ENCODE results near the gene EXOSC7. TPM values are rescaled to one million over a fixed set of nuclear protein-coding genes. Genes with fewer than 3 reads are reported as not detected.

EXOSC7 gene
- total RNA-seq, 4 donors from 2014 or later, result 33.1 to 57.5 (median 56.3) TPM

GRCh38 chr3:45054196-45054857 is 78.3 kb downstream of the EXOSC7 start:
- no peaks in the 10 kb centered on the region for H3K36me3 ChIP-seq
- H3K4me3 ChIP-seq (replicated peaks in 1 of 3), result no peak overlapping the region
- WGBS, 2 donors, result 86 to 97% methylated on average over 3 of the region's 3 CpGs
- no peak overlapping the region for H3K27ac ChIP-seq
- H3K4me1 ChIP-seq, result peaks cover 0 to 13% of the 10 kb centered on the region in 2 donors
- H3K9me3 ChIP-seq, result no peaks in the 10 kb centered on the region
- H3K27me3 ChIP-seq, result no peaks in the 10 kb centered on the region
- no peak for TF ChIP-seq CTCF (IDR thresholded peaks at IDR 0.05)
- no peak for TF ChIP-seq POLR2A (IDR thresholded peaks at IDR 0.05)
- intact Hi-C loops (cut with DNase I), result no loop called here
- DNase-seq, result no peak

GRCh38 chr3:45055032-45055410 is 79.0 kb downstream of the EXOSC7 start:
- Histone ChIP-seq H3K4me3 (replicated peaks in 1 of 3) (no peak overlapping the region), H3K9me3 (no peaks in the 10 kb centered on the region), H3K27ac (no peak overlapping the region), H3K36me3 (no peaks in the 10 kb centered on the region), H3K4me1 (peaks cover 0 to 13% of the 10 kb centered on the region in 2 donors), H3K27me3 (no peaks in the 10 kb centered on the region)
- TF ChIP-seq POLR2A (IDR thresholded peaks at IDR 0.05) (no peak), CTCF (IDR thresholded peaks at IDR 0.05) (no peak)
- WGBS, 2 donors, result 57 to 71% methylated on average over 2 of the region's 2 CpGs
- no peak for DNase-seq
- intact Hi-C loops (cut with DNase I), result no loop called here

- DNase-seq, result no peak
Measured at GRCh38 chr3:45055411-45056143, 79.5 kb downstream of the EXOSC7 start.

GRCh38 chr3:45056608-45057301 is 80.7 kb downstream of the EXOSC7 start:
- intact Hi-C loops (cut with DNase I), result no loop called here
- Histone ChIP-seq H3K4me1 (peaks cover 0 to 13% of the 10 kb centered on the region in 2 donors), H3K4me3 (replicated peaks in 1 of 3) (no peak overlapping the region), H3K9me3 (no peaks in the 10 kb centered on the region), H3K36me3 (no peaks in the 10 kb centered on the region), H3K27me3 (no peaks in the 10 kb centered on the region), H3K27ac (peak overlapping the region in 1 of 3 donors; percentile 59)
- no peak for TF ChIP-seq CTCF (IDR thresholded peaks at IDR 0.05)
- no peak for TF ChIP-seq POLR2A (IDR thresholded peaks at IDR 0.05)
- DNase-seq, result peak; percentile 50 to 60
- WGBS, 2 donors, result 55 to 58% methylated on average over 5 of the region's 5 CpGs

More at GRCh38 chr3:45055411-45056143, 79.5 kb downstream of the EXOSC7 start:
- H3K9me3 ChIP-seq, result no peaks in the 10 kb centered on the region
- no peak overlapping the region for H3K4me3 ChIP-seq (replicated peaks in 1 of 3)
- no peak overlapping the region for H3K27ac ChIP-seq
- 80% methylated on average over 7 of the region's 7 CpGs for WGBS, 2 donors
- H3K27me3 ChIP-seq, result no peaks in the 10 kb centered on the region
- TF ChIP-seq CTCF (IDR thresholded peaks at IDR 0.05) (no peak), POLR2A (IDR thresholded peaks at IDR 0.05) (no peak)
- intact Hi-C loops (cut with DNase I), result no loop called here
- no peaks in the 10 kb centered on the region for H3K36me3 ChIP-seq
- peaks cover 0 to 13% of the 10 kb centered on the region in 2 donors for H3K4me1 ChIP-seq

Measured in thyroid gland (tissue), 4 donors.